CD4-positive, CD25-positive, alpha-beta regulatory T cell (primary cell): ENCODE measurements around the gene ANAPC5. TPM values are rescaled to one million over a fixed set of nuclear protein-coding genes. Genes with fewer than 3 reads are reported as not detected.
"Not testable (repeated sequence)": the region's sequence is repeated elsewhere in the genome, so short reads cannot be mapped to it uniquely, and the experiment has no call there.

Source experiments
- ATAC-seq, 2 donors: fragments of 150-1000 bp; cut with Tn5 transposase; one replicate each; pipeline ENCODE4 v1.10.0; 2021; ENCODE audit warnings: low read depth in 2 of 2, moderate number of reproducible peaks in 2 of 2, moderate library complexity in 1 of 2
- DNase-seq, 3 donors: peaks; one replicate each; pipeline versions ENCODE4 v3.0.0 to v3.0.0-alpha.2; 2012 to 2022; ENCODE audit warnings: mixed read lengths in 1 of 3
- H3K27ac ChIP-seq: one replicate; pipeline ENCODE4 v1.7.0; 2013; ENCODE audit warnings: mild to moderate bottlenecking, low read length; ENCODE audit not compliant: insufficient read depth, poor library complexity, severe bottlenecking
- H3K27me3 ChIP-seq: one replicate; pipeline ENCODE4 v1.7.0; 2013; ENCODE audit warnings: low read length; ENCODE audit not compliant: control insufficient read depth, insufficient read depth
- H3K36me3 ChIP-seq: one replicate; pipeline ENCODE4 v1.7.0; 2013; ENCODE audit warnings: mild to moderate bottlenecking, low read length, moderate library complexity; ENCODE audit not compliant: control insufficient read depth, insufficient read depth
- H3K4me1 ChIP-seq: 2 replicates; pipeline ENCODE4 v1.7.0; 2013; ENCODE audit warnings: mild to moderate bottlenecking, low read length; ENCODE audit not compliant: insufficient read depth, control insufficient read depth, poor library complexity, severe bottlenecking
- H3K4me3 ChIP-seq: one replicate; pipeline ENCODE4 v1.7.0; 2013; ENCODE audit warnings: low read depth, mild to moderate bottlenecking, low read length, moderate library complexity
- H3K9me3 ChIP-seq, 2 experiments: 1 replicate in 1 of 2; 2 replicates in 1 of 2; pipeline ENCODE4 v1.7.0; 2013; ENCODE audit warnings: low read length in 2 of 2, mild to moderate bottlenecking in 1 of 2, moderate library complexity in 1 of 2; ENCODE audit not compliant: control insufficient read depth in 2 of 2
- H3K27ac Mint-ChIP-seq, 3 donors: one replicate each; pipeline ENCODE4 v1.8.0; 2020 to 2022; ENCODE audit warnings: mild to moderate bottlenecking in 3 of 3, mixed read lengths in 3 of 3, moderate library complexity in 2 of 3
- H3K27me3 Mint-ChIP-seq: one replicate; pipeline ENCODE4 v1.8.0; 2022; ENCODE audit warnings: mild to moderate bottlenecking, mixed read lengths
- H3K36me3 Mint-ChIP-seq: one replicate; pipeline ENCODE4 v1.8.0; 2020; ENCODE audit warnings: mixed read lengths
- H3K4me1 Mint-ChIP-seq, 4 donors: one replicate each; pipeline ENCODE4 v1.8.0; 2020 to 2022; ENCODE audit warnings: mixed read lengths in 4 of 4, mild to moderate bottlenecking in 1 of 4
- H3K4me3 Mint-ChIP-seq, 4 donors: one replicate each; pipeline ENCODE4 v1.8.0; 2020 to 2022; ENCODE audit warnings: mild to moderate bottlenecking in 4 of 4, mixed read lengths in 4 of 4, moderate library complexity in 3 of 4
- H3K9me3 Mint-ChIP-seq, 7 donors: one replicate each; pipeline ENCODE4 v1.8.0; 2020 to 2022; ENCODE audit warnings: mixed read lengths in 7 of 7, mild to moderate bottlenecking in 3 of 7, moderate library complexity in 2 of 7
- polyA plus RNA-seq, 4 donors: library from polyadenylated mRNA; unstranded; fragments of 300-500 nt; fragmentation: Illumina TruSeq; gene quantifications; one replicate each; pipeline ENCODE4 v1.2.3, GENCODE V29; 2021
- total RNA-seq: library from RNA; stranded (reverse); gene quantifications from one replicate; pipeline ENCODE4 v1.2.3, GENCODE V29; 2022

The ANAPC5 gene
- total and polyA plus RNA-seq, 5 donors from 2014 or later: 113 to 141 (median 138) TPM

DNA sequence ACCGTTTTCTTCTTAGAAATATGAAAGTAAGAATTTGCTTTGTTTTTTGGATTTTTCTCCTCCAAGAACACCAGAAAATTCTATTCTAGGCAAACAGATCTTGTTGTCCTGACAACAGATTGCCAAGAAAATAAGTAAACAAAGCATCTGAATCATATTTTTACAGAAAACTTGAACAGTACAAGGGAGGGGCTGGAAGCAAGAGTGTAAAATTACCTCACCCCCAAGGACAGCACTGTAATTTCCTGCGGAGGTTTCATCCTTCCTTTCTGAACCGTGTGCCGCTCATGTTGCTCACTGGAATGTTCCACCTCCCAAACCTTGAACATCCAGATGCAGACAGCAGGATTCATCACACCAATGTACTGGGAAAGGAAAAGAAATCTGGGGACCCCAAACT is 50.3 kb downstream of the ANAPC5 start:
- no peaks in the 10 kb centered on the region for H3K36me3 ChIP-seq
- H3K27me3 ChIP-seq: no peaks in the 10 kb centered on the region
- H3K4me1 ChIP-seq: peaks cover 12% of the 10 kb centered on the region
- Mint-ChIP-seq H3K27me3 (no peaks in the 10 kb centered on the region), H3K4me1 (peaks cover 0 to 9% (median 5%) of the 10 kb centered on the region in 4 donors), H3K27ac (no peak overlapping the region), H3K9me3 (no peaks in the 10 kb centered on the region), H3K4me3 (peak overlapping the region in 1 of 4 donors; percentile 38), H3K36me3 (no peaks in the 10 kb centered on the region)
- H3K4me3 ChIP-seq: no peak overlapping the region
- no peak for ATAC-seq
- H3K9me3 ChIP-seq: no peaks in the 10 kb centered on the region
- DNase-seq: no peak
- H3K27ac ChIP-seq: no peak overlapping the region

DNA sequence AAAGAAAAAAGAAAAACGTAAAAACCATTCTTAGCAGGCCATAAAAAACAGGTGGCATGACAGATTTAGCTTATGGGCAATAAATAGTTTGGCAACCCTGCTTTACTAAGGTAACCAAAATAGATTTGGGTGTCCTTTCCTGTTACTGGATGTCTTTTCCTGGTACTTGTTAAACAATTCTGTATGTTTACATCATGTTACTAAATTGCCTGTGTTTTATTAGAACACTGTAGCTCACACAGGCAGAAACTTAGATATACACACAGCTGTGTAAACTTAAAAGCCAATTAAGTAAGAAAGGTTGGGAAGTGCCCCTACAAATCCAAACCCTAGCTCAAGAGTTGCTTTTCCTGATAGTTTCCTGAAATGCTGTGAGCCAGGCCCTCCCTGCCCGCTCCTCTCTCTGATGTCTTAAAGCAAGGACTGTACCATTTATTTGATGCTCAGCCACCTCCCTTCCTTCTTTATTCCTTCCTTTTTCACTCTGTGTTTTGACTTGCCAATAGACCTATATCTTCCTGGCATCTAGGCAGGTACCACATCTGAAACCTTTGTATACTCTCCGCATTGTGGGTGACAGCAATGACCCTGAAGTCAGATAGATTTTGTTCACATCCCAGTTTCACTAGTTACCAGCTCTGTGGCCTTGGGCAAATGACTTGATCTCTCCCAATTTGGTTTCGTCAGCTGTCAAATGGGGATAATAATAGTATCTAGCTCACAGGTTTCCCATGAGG is 52.0 kb downstream of the ANAPC5 start:
- Histone ChIP-seq H3K27me3 (no peaks in the 10 kb centered on the region), H3K9me3 (no peaks in the 10 kb centered on the region), H3K4me1 (peaks cover 22% of the 10 kb centered on the region), H3K27ac (no peak overlapping the region), H3K4me3 (no peak overlapping the region), H3K36me3 (no peaks in the 10 kb centered on the region)
- ATAC-seq: no peak
- Mint-ChIP-seq H3K27me3 (no peaks in the 10 kb centered on the region), H3K27ac (no peak overlapping the region), H3K4me3 (peak overlapping the region in 2 of 4 donors; percentile 0 to 90), H3K4me1 (peaks cover 2 to 15% (median 6%) of the 10 kb centered on the region in 4 donors), H3K36me3 (no peaks in the 10 kb centered on the region), H3K9me3 (no peaks in the 10 kb centered on the region)
- peak in 1 of 3 donors; percentile 24 for DNase-seq

DNA sequence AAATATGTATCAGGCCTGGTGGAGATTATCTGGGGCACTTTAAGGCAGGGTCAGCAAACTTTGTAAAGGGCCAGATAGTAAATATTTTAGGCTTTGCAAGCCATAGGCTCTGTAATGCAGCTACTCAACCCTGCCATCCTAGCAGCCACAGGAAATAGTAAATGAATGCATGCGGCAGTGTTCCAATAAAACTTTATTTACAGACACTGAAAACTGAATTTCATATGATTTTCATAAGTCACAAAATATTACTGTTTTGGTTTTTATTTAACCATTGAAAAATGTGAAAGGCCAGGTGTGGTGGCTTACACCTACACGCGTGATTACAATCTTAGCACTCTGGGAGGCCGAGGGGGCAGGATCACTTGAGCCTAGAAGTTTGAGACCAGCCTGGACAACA is 52.5 kb downstream of the ANAPC5 start:
- Mint-ChIP-seq H3K27ac (no peak overlapping the region), H3K36me3 (no peaks in the 10 kb centered on the region), H3K9me3 (no peaks in the 10 kb centered on the region), H3K4me1 (peaks cover 4 to 19% (median 11%) of the 10 kb centered on the region in 4 donors), H3K4me3 (peak overlapping the region in 1 of 4 donors; percentile 90), H3K27me3 (no peaks in the 10 kb centered on the region)
- Histone ChIP-seq H3K36me3 (no peaks in the 10 kb centered on the region), H3K27me3 (no peaks in the 10 kb centered on the region), H3K4me1 (peaks cover 28% of the 10 kb centered on the region), H3K27ac (no peak overlapping the region), H3K4me3 (no peak overlapping the region), H3K9me3 (no peaks in the 10 kb centered on the region)
- no peak for ATAC-seq
- DNase-seq: no peak

DNA sequence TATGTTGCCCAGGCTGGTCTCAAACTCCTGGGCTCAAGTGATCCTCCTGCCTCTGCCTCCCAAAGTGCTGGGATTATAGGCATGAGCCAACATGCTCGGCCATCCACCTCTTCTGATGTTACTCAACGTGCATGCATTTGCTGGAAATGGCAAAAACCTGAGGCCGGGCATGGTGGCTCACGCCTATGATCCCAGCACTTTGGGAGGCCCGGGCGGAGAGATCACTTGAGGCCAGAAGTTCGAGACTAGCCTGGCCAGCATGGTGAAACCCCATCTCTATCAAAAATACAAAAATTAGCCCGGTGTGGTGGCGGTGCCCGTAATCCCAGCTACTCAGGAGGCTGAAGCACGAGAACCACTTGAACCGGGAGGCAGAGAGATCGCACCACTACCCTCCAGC is 53.8 kb downstream of the ANAPC5 start:
- not testable (repeated sequence) for H3K4me3 ChIP-seq, ATAC-seq, H3K27ac Mint-ChIP-seq, H3K27me3 Mint-ChIP-seq, DNase-seq, H3K9me3 Mint-ChIP-seq, H3K9me3 ChIP-seq, H3K27me3 ChIP-seq, H3K36me3 Mint-ChIP-seq, H3K36me3 ChIP-seq, H3K27ac ChIP-seq
- H3K4me1 ChIP-seq: peaks cover 32% of the 10 kb centered on the region
- H3K4me3 Mint-ChIP-seq: peak overlapping the region in 3 of 4 donors; percentile 63 to 92 (median 91)
- H3K4me1 Mint-ChIP-seq: peaks cover 5 to 30% (median 17%) of the 10 kb centered on the region in 4 donors

- H3K36me3 ChIP-seq: no peaks in the 10 kb centered on the region
- no peaks in the 10 kb centered on the region for H3K9me3 ChIP-seq
- DNase-seq: peak in 2 of 3 donors; percentile 14 to 46
- H3K27me3 Mint-ChIP-seq: no peaks in the 10 kb centered on the region
- H3K27ac ChIP-seq: no peak overlapping the region
- no peak for ATAC-seq
- no peaks in the 10 kb centered on the region for H3K9me3 Mint-ChIP-seq
- peak overlapping the region; percentile 44 to 82 (median 74) for H3K27ac Mint-ChIP-seq
- no peaks in the 10 kb centered on the region for H3K36me3 Mint-ChIP-seq
- H3K4me1 ChIP-seq: peaks cover 32% of the 10 kb centered on the region
- peak overlapping the region; percentile 80 for H3K4me3 ChIP-seq
- no peaks in the 10 kb centered on the region for H3K27me3 ChIP-seq
- peak overlapping the region; percentile 91 to 96 (median 94) for H3K4me3 Mint-ChIP-seq
- peaks cover 5 to 33% (median 19%) of the 10 kb centered on the region in 4 donors for H3K4me1 Mint-ChIP-seq
These were observed 54.7 kb downstream of the ANAPC5 start for GRCh38 chr12:121297435-121297991.

DNA sequence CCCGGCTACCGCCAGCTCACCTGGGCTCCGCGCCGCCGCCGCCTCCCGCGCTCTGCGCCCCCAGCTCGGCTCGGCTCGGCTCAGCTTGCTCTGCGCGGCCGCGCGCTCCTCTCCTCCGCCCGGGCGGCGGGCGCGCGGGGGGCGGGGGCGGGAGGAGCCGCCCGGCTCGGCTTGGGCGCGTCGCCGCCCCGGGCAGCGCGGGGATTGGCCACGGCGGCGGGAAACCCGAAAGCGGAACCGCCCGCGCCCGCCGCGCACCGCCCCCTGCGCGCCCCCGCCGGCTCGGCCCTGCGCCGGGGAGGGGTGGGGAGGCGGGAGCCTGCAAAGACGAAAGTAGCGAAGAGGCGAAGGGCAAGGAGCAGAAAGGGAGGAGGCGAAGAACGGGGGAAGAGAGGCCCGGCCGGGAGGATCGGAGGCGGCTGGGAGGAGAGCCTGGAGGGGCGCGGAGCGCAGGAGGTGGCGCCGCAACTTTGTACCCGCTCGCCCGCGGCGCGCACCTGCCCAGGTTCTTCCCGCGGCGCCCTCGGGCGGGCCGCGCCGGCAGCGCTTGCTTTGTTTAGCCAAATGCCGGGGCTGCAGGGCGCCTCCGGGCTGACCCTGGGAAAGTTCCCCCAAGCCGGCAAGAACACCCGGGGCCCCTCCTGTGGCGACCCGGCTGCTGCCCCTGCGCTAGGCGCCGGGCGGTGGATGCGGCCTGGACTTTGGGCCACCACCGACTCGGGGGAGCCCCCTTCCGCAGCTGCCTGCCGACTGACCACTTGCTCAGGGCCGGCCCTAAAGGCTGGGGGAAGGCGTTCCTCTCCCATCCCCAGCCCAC is 55.4 kb downstream of the ANAPC5 start, which contains the start of gene CAMKK2:
TSS of gene CAMKK2 (minus strand) at position 92 of the 817 bp plus-strand sequence. CDS start 22,183 bp downstream, outside the sequence.
- Histone ChIP-seq H3K4me3 (peak within 1 kb of the TSS; percentile 80), H3K9me3 (no peaks in the 10 kb centered on the region), H3K27me3 (no peaks in the 10 kb centered on the region), H3K36me3 (no peaks in the 10 kb centered on the region), H3K4me1 (peaks cover 32% of the 10 kb centered on the region), H3K27ac (peak within 1 kb of the TSS; percentile 60)
- H3K9me3 Mint-ChIP-seq: no peaks in the 10 kb centered on the region
- peak within 1 kb of the TSS; percentile 44 to 87 (median 74) for H3K27ac Mint-ChIP-seq
- peak within 1 kb of the TSS; percentile 92 to 96 (median 94) for H3K4me3 Mint-ChIP-seq
- peaks cover 5 to 33% (median 21%) of the 10 kb centered on the region in 4 donors for H3K4me1 Mint-ChIP-seq
- no peaks in the 10 kb centered on the region for H3K27me3 Mint-ChIP-seq
- ATAC-seq (peak; percentile 89 to 90), DNase-seq (peak; percentile 82 to 91 (median 89))
- H3K36me3 Mint-ChIP-seq: no peaks in the 10 kb centered on the region

DNA sequence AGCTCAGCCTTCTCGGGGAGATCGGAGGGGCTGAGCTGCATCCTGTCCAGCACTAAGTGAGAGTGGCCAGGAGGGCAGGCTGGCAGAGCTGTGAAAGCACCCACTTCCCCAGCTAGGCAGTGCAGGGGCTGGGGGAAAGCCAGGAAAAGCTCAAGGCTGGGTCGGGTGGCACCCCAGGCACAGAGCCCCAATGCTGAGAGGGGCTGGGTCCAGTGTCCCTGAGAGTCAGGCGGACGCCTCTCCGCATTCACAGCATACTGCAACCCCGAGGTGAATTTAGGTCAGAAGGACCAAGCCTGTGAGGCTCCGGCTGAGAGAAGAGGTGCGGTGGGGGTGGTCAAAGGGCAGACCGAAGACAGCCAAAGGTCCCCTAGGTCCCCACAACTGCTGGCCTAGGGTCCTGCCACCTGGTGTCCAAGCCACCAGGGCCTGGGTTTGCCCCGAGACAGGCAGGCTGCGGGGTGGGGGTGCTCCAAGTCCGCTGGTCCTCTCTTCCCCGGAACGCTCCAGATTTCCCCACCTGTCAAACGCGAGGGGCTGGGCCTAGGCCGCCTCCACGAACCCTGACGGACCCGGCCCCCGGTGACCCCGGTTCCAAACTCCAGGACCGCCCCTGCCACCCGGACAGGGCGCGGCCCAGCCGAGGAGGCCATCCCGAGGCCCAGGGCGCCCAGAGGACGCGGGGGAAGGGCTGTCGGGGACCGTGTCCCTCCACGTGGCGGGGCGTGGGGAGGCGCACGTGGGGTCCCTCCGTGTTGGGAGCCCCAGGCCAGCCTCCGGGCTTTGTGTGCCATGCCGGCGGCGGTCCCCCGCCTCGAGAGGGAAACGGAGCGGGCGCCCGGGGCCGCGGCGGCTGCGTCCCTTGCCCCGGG is 56.2 kb downstream of the ANAPC5 start:
- ATAC-seq: peak; percentile 10 to 15
- Histone ChIP-seq H3K36me3 (no peaks in the 10 kb centered on the region), H3K4me1 (peaks cover 32% of the 10 kb centered on the region), H3K27ac (peak overlapping the region; percentile 14), H3K4me3 (peak overlapping the region; percentile 68), H3K9me3 (no peaks in the 10 kb centered on the region), H3K27me3 (no peaks in the 10 kb centered on the region)
- H3K4me1 Mint-ChIP-seq: peaks cover 10 to 38% (median 23%) of the 10 kb centered on the region in 4 donors
- H3K27ac Mint-ChIP-seq: peak overlapping the region in 2 of 3 donors; percentile 45 to 87
- H3K9me3 Mint-ChIP-seq: no peaks in the 10 kb centered on the region
- no peaks in the 10 kb centered on the region for H3K27me3 Mint-ChIP-seq
- H3K4me3 Mint-ChIP-seq: peak overlapping the region; percentile 91 to 93 (median 92)
- H3K36me3 Mint-ChIP-seq: peaks cover 5% of the 10 kb centered on the region
- DNase-seq: peak in 1 of 3 donors; percentile 33
